SK-N-SH (cell line): ENCODE data around the gene RAMP1. TPM values are rescaled to one million over a fixed set of nuclear protein-coding genes. Genes with fewer than 3 reads are reported as not detected.

Experiments used
- CTCF ChIA-PET: fragments of 300-600, 350-600 bp; formaldehyde crosslinking; extraction: SDS; loops from one replicate; lab custom pipeline; 2021; lab: Yijun Ruan, JAX
- POLR2A ChIA-PET: fragments of 350-600 bp; sonication (Branson Sonifier 250); formaldehyde crosslinking; extraction: SDS; loops from one replicate; lab custom pipeline; 2020; ENCODE audit warnings: antibody characterized with exemption, inconsistent platforms; lab: Yijun Ruan, JAX
- DNase-seq: peaks from one replicate; pipeline ENCODE4 v3.0.0; 2012
- H2AFZ ChIP-seq: fragments of 200-600 bp; sonication (generic); 2 replicates; pipeline ENCODE4 v1.8.1; 2016; ENCODE audit warnings: antibody characterized with exemption, mild to moderate bottlenecking, low read depth
- H3F3A ChIP-seq: fragments of 200-600 bp; sonication (generic); replicated peaks from 2 replicates; pipeline ENCODE3; 2016; ENCODE audit warnings: antibody characterized with exemption, mild to moderate bottlenecking; ENCODE audit not compliant: insufficient read depth
- H3K27ac ChIP-seq, 2 experiments: fragments of 200-500 bp in 1 of 2; fragments of 200-600 bp in 1 of 2; sonication (Bioruptor generic) in 1 of 2; sonication (generic), shearing (Covaris generic) in 1 of 2; 2 replicates each; pipeline versions ENCODE4 v1.5.1 to v1.6.1; 2014 to 2016; ENCODE audit warnings: low read depth in 2 of 2, inconsistent platforms in 1 of 2, low read length in 1 of 2, mild to moderate bottlenecking in 1 of 2, mixed read lengths in 1 of 2
- H3K27me3 ChIP-seq: fragments of 200-600 bp; sonication (generic), shearing (Covaris generic); 2 replicates; pipeline ENCODE4 v1.6.1; 2016; ENCODE audit warnings: mixed run types; ENCODE audit not compliant: insufficient read depth
- H3K36me3 ChIP-seq, 2 experiments: fragments of 200-500 bp in 1 of 2; fragments of 200-600 bp in 1 of 2; sonication (Bioruptor generic) in 1 of 2; sonication (generic) in 1 of 2; replicated peaks in 1 of 2; 2 replicates each; pipeline versions ENCODE3 to v1.5.1; 2014 to 2016; ENCODE audit warnings: low read length in 1 of 2, mild to moderate bottlenecking in 1 of 2; ENCODE audit not compliant: insufficient read depth in 2 of 2, control insufficient read depth in 1 of 2
- H3K4me1 ChIP-seq, 2 experiments: fragments of 200-500 bp in 1 of 2; fragments of 200-600 bp in 1 of 2; sonication (Bioruptor generic) in 1 of 2; sonication (generic), shearing (Covaris generic) in 1 of 2; 2 replicates each; pipeline versions ENCODE4 v1.5.1 to v1.6.1; 2014 to 2016; ENCODE audit warnings: low read depth in 1 of 2, low read length in 1 of 2, mixed run types in 1 of 2; ENCODE audit not compliant: insufficient read depth in 2 of 2, control insufficient read depth in 1 of 2
- H3K4me2 ChIP-seq: fragments of 200-600 bp; sonication (generic), shearing (Covaris generic); 2 replicates; pipeline ENCODE4 v1.6.1; 2017; ENCODE audit warnings: mixed run types
- H3K4me3 ChIP-seq, 2 experiments: fragments of 200-500 bp in 1 of 2; fragments of 200-600 bp in 1 of 2; sonication (Bioruptor generic) in 1 of 2; sonication (generic), shearing (Covaris generic) in 1 of 2; 2 replicates each; pipeline versions ENCODE4 v1.5.1 to v1.8.1; 2014 to 2016; ENCODE audit warnings: low read depth in 2 of 2, inconsistent platforms in 1 of 2, low read length in 1 of 2, mild to moderate bottlenecking in 1 of 2, mixed read lengths in 1 of 2, moderate library complexity in 1 of 2
- H3K79me2 ChIP-seq: fragments of 200-600 bp; sonication (generic); 2 replicates; pipeline ENCODE4 v1.8.1; 2017; ENCODE audit warnings: mild to moderate bottlenecking; ENCODE audit not compliant: insufficient read depth
- H3K9ac ChIP-seq: fragments of 200-600 bp; sonication (generic); 2 replicates; pipeline ENCODE4 v1.6.1; 2017; ENCODE audit warnings: mixed run types
- H3K9me2 ChIP-seq: fragments of 200-600 bp; sonication (generic); 2 replicates; pipeline ENCODE4 v1.6.1; 2017; ENCODE audit warnings: mixed run types
- H3K9me3 ChIP-seq: fragments of 200-600 bp; sonication (generic); 2 replicates; pipeline ENCODE4 v1.6.1; 2017; ENCODE audit warnings: mixed run types, mild to moderate bottlenecking, moderate library complexity
- H4K20me1 ChIP-seq: fragments of 200-600 bp; sonication (generic); 2 replicates; pipeline ENCODE4 v1.6.1; 2017; ENCODE audit warnings: mild to moderate bottlenecking, mixed run types; ENCODE audit not compliant: insufficient read depth
- CHD2 ChIP-seq: fragments of 150-350 bp; IDR thresholded peaks from 2 replicates; pipeline ENCODE4 v1.6.1; 2018; ENCODE audit warnings: low read length; ENCODE audit not compliant: partially characterized antibody
- ELF1 ChIP-seq: IDR thresholded peaks from 2 replicates; pipeline ENCODE4 v1.4.0; 2012
- EP300 ChIP-seq, 2 experiments: IDR thresholded peaks; 2 replicates each; pipeline versions ENCODE4 v1.4.0 to v1.6.1; 2012; ENCODE audit warnings: borderline replicate concordance in 1 of 2, low read depth in 1 of 2, low read length in 1 of 2
- EZH2phosphoT487 ChIP-seq: fragments of 200-600 bp; sonication (generic); IDR thresholded peaks from 2 replicates; pipeline ENCODE4 v1.6.1; 2017; ENCODE audit warnings: low read depth, mixed run types, mild to moderate bottlenecking, antibody characterized with exemption, moderate library complexity, borderline replicate concordance
- GATA2 ChIP-seq: sonication (generic); formaldehyde crosslinking; IDR thresholded peaks from 2 replicates; pipeline ENCODE4 v1.5.0; 2020; ENCODE audit warnings: mild to moderate bottlenecking, missing genetic modification reagents
- MEF2A ChIP-seq: IDR thresholded peaks from 2 replicates; pipeline ENCODE4 v1.4.0; 2012; ENCODE audit warnings: low read depth, borderline replicate concordance
- POLR2AphosphoS5 ChIP-seq: IDR thresholded peaks from 2 replicates; pipeline ENCODE4 v1.6.1; 2012; ENCODE audit warnings: low read depth, low read length
- RAD21 ChIP-seq: IDR thresholded peaks from 2 replicates; pipeline ENCODE4 v1.6.1; 2012; ENCODE audit warnings: mild to moderate bottlenecking, low read length
- RCOR1 ChIP-seq: fragments of 150-350 bp; IDR thresholded peaks from 2 replicates; pipeline ENCODE4 v1.6.1; 2017; ENCODE audit warnings: antibody characterized with exemption, low read length
- WGBS: methylation state at CpG from one replicate; pipeline ENCODE4 v1.1.6; 2017; ENCODE audit warnings: low lambda C conversion rate; 5-methylcytosine and 5-hydroxymethylcytosine counted together
- polyA plus RNA-seq, 3 experiments: library from polyadenylated mRNA; depleted of rRNA; stranded (reverse); fragments of >200 nt; gene quantifications; 2 replicates each; pipeline ENCODE4 v1.2.3, GENCODE V29; 2012
- TF ChIP-seq, protein P1 (sequence below): IDR thresholded peaks from 2 replicates; pipeline ENCODE4 v1.6.1; 2012; ENCODE audit warnings: mild to moderate bottlenecking, low read depth, low read length, moderate library complexity
- TF ChIP-seq, protein P2 (sequence below): IDR thresholded peaks from 2 replicates; pipeline ENCODE4 v1.4.0; 2012; ENCODE audit warnings: low read depth, borderline replicate concordance
- TF ChIP-seq, protein P3 (sequence below): fragments of 200-600 bp; sonication (generic); IDR thresholded peaks from 2 replicates; pipeline ENCODE4 v1.6.1; 2017; ENCODE audit warnings: antibody characterized with exemption, mild to moderate bottlenecking, moderate library complexity

Gene RAMP1
- polyA plus RNA-seq, 1 of the 3 experiments (the other 2 are of a cell fraction), result 27.9 TPM

DNA sequence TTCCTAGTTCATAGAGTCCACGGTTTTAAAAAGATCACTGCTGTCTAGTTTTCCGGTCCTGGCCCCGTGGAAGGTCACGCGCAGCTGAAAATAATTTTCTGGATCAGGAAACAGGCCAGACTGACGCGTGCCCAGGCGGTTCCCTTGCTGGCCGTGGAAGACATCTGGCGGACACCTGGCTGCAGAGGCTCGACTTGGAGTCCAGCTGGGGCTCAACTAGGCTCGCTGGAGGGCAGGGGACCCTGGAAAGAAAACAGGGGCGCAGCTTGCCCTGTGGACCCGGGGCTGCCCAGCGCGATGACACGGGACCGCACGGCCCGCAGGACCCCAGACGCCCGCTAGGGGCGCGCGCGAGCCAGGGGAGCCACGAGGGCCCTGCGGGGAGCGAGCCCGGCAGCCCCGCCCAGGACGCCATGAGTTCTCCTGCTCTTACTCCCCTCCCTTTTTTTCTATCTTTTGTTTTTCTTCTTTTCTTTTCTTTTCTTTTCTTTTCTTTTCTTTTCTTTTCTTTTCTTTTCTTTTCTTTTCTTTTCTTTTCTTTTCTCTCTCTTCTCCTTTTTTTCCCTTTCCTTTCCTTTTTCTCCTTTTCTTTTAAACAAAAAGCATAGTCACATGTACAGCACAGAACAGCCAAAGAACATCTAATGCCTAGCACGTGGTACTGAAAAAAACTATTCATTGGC, 64.2 kb downstream of the RAMP1 start (continued):
- no peak for TF ChIP-seq EZH2phosphoT487
- TF ChIP-seq ELF1, result no peak
- peak; percentile 67 for TF ChIP-seq CHD2
- TF ChIP-seq RCOR1, result peak; percentile 84
- TF ChIP-seq POLR2AphosphoS5, result peak; percentile 60; the same call in 1 of the 2 replicates
- no peak for TF ChIP-seq MEF2A
- TF ChIP-seq, protein P1, sequence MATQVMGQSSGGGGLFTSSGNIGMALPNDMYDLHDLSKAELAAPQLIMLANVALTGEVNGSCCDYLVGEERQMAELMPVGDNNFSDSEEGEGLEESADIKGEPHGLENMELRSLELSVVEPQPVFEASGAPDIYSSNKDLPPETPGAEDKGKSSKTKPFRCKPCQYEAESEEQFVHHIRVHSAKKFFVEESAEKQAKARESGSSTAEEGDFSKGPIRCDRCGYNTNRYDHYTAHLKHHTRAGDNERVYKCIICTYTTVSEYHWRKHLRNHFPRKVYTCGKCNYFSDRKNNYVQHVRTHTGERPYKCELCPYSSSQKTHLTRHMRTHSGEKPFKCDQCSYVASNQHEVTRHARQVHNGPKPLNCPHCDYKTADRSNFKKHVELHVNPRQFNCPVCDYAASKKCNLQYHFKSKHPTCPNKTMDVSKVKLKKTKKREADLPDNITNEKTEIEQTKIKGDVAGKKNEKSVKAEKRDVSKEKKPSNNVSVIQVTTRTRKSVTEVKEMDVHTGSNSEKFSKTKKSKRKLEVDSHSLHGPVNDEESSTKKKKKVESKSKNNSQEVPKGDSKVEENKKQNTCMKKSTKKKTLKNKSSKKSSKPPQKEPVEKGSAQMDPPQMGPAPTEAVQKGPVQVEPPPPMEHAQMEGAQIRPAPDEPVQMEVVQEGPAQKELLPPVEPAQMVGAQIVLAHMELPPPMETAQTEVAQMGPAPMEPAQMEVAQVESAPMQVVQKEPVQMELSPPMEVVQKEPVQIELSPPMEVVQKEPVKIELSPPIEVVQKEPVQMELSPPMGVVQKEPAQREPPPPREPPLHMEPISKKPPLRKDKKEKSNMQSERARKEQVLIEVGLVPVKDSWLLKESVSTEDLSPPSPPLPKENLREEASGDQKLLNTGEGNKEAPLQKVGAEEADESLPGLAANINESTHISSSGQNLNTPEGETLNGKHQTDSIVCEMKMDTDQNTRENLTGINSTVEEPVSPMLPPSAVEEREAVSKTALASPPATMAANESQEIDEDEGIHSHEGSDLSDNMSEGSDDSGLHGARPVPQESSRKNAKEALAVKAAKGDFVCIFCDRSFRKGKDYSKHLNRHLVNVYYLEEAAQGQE, result no peak
- TF ChIP-seq RAD21, result peak; percentile 75
- TF ChIP-seq, all 33 proteins: peak for 13

DNA sequence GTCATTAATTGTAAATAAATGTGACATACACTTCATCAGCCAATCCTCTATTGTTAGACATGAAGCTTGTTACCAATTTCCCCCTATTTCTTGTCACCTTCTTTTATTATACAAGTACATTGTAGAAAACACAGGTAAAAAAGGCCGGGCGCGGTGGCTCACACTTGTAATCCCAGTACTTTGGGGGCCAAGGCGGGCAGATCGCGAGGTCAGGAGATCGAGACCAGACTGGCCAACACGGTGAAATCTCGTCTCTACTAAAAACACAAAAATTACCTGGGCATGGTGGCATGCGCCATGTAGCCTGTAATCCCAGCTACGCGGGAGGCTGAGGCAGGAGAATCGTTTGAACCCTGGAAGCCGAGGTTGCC, 64.7 kb downstream of the RAMP1 start:
- Histone ChIP-seq H3K9me3 (no peaks in the 10 kb centered on the region), H3K79me2 (no peaks in the 10 kb centered on the region), H3K9ac (no peak overlapping the region), H3F3A (no peaks in the 10 kb centered on the region), H3K36me3 (no peaks in the 10 kb centered on the region), H2AFZ (peak overlapping the region; percentile 84), H3K4me1 (peaks cover 0 to 17% of the 10 kb centered on the region in 2 experiments; a peak in 2 of 4 replicates), H4K20me1 (no peaks in the 10 kb centered on the region), H3K27me3 (no peaks in the 10 kb centered on the region), H3K4me2 (no peak overlapping the region), H3K9me2 (no peaks in the 10 kb centered on the region), H3K4me3 (no peak overlapping the region), H3K27ac (peak overlapping the region in 1 of 2 experiments; percentile 94; a peak in 2 of 4 replicates)
- no peak for TF ChIP-seq GATA2 (CRISPR knock-in tag)
- TF ChIP-seq, protein P2, sequence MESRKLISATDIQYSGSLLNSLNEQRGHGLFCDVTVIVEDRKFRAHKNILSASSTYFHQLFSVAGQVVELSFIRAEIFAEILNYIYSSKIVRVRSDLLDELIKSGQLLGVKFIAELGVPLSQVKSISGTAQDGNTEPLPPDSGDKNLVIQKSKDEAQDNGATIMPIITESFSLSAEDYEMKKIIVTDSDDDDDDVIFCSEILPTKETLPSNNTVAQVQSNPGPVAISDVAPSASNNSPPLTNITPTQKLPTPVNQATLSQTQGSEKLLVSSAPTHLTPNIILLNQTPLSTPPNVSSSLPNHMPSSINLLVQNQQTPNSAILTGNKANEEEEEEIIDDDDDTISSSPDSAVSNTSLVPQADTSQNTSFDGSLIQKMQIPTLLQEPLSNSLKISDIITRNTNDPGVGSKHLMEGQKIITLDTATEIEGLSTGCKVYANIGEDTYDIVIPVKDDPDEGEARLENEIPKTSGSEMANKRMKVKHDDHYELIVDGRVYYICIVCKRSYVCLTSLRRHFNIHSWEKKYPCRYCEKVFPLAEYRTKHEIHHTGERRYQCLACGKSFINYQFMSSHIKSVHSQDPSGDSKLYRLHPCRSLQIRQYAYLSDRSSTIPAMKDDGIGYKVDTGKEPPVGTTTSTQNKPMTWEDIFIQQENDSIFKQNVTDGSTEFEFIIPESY, result no peak
- TF ChIP-seq EP300 (IDR thresholded peaks at IDR 0.05; ENCODE audit: borderline replicate concordance in 1 of 2, low read depth in 1 of 2, low read length in 1 of 2), result no peak
- TF ChIP-seq, protein P3, sequence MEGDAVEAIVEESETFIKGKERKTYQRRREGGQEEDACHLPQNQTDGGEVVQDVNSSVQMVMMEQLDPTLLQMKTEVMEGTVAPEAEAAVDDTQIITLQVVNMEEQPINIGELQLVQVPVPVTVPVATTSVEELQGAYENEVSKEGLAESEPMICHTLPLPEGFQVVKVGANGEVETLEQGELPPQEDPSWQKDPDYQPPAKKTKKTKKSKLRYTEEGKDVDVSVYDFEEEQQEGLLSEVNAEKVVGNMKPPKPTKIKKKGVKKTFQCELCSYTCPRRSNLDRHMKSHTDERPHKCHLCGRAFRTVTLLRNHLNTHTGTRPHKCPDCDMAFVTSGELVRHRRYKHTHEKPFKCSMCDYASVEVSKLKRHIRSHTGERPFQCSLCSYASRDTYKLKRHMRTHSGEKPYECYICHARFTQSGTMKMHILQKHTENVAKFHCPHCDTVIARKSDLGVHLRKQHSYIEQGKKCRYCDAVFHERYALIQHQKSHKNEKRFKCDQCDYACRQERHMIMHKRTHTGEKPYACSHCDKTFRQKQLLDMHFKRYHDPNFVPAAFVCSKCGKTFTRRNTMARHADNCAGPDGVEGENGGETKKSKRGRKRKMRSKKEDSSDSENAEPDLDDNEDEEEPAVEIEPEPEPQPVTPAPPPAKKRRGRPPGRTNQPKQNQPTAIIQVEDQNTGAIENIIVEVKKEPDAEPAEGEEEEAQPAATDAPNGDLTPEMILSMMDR, result no peak
- ChIA-PET CTCF (interaction anchor here (0.6 to 6.7 kb wide), 21 partner anchors 11 to 339 kb away, joined by 3 to 71 read pairs (median 4); partner anchors contain the start of gene RAMP1), POLR2A (interaction anchor here (1.1 to 1.6 kb wide), 5 partner anchors 12 to 66 kb away, joined by 3 to 9 read pairs (median 5); no protein-coding TSS in a partner anchor)
- no peak for DNase-seq
- 76% methylated on average over 14 of the region's 14 CpGs for WGBS
